Measurements from ENCODE around the gene NEK6. TPM values are rescaled to one million over a fixed set of nuclear protein-coding genes. Genes with fewer than 3 reads are reported as not detected.

The NEK6 gene
- total RNA-seq, 1 donor from 2014 or later, result 7.7 TPM

GRCh38 chr9:124377551-124378406 lies 120.0 kb downstream of the NEK6 start:
- intact Hi-C loops (cut with micrococcal nuclease), result no loop called here

GRCh38 chr9:124381170-124381945 lies 123.6 kb downstream of the NEK6 start:
- DNase-seq (no peak), ATAC-seq (no peak)
- intact Hi-C loops (cut with micrococcal nuclease), result no loop called here

More at GRCh38 chr9:124377551-124378406, 120.0 kb downstream of the NEK6 start:
- ATAC-seq (peak; percentile 67), DNase-seq (no peak)

- intact Hi-C loops (cut with micrococcal nuclease), result no loop called here
- ATAC-seq (no peak), DNase-seq (no peak)
These were observed 126.5 kb downstream of the NEK6 start for GRCh38 chr9:124384210-124384609.

GRCh38 chr9:124384846-124385245 lies 127.1 kb downstream of the NEK6 start:
- peak; percentile 31 for ATAC-seq
- intact Hi-C loops (cut with micrococcal nuclease), result loop anchor here (5.0 kb wide), 1 partner anchor 258 kb away; no protein-coding TSS in a partner anchor
- no peak for DNase-seq

- ATAC-seq (no peak), DNase-seq (no peak)
- intact Hi-C loops (cut with micrococcal nuclease), result loop anchor here (5.0 kb wide), 1 partner anchor 258 kb away; no protein-coding TSS in a partner anchor
These were observed 127.9 kb downstream of the NEK6 start for GRCh38 chr9:124385623-124386022.

GRCh38 chr9:124386201-124386600 lies 128.5 kb downstream of the NEK6 start:
- ATAC-seq (peak; percentile 29), DNase-seq (no peak)
- intact Hi-C loops (cut with micrococcal nuclease), result loop anchor here (5.0 kb wide), 1 partner anchor 259 kb away; no protein-coding TSS in a partner anchor

- ATAC-seq (peak; percentile 50), DNase-seq (peak; percentile 32)
- intact Hi-C loops (cut with micrococcal nuclease), result loop anchor here (5.0 kb wide), 1 partner anchor 261 kb away; no protein-coding TSS in a partner anchor
These were observed 130.7 kb downstream of the NEK6 start for GRCh38 chr9:124388275-124389048.

- DNase-seq (no peak), ATAC-seq (peak; percentile 9)
- intact Hi-C loops (cut with micrococcal nuclease), result loop anchor here (5.0 kb wide), 1 partner anchor 262 kb away; no protein-coding TSS in a partner anchor
These were observed 131.6 kb downstream of the NEK6 start for GRCh38 chr9:124389146-124389939.

- intact Hi-C loops (cut with micrococcal nuclease), result no loop called here
- no peak for DNase-seq
- ATAC-seq, result no peak
These were observed 133.3 kb downstream of the NEK6 start for GRCh38 chr9:124390794-124391658.

GRCh38 chr9:124392254-124392870 lies 134.6 kb downstream of the NEK6 start:
- DNase-seq (peak; percentile 47), ATAC-seq (peak; percentile 53)
- intact Hi-C loops (cut with micrococcal nuclease), result no loop called here

GRCh38 chr9:124392871-124393460 lies 135.2 kb downstream of the NEK6 start:
- ATAC-seq (no peak), DNase-seq (no peak)
- intact Hi-C loops (cut with micrococcal nuclease), result no loop called here

GRCh38 chr9:124394167-124394566 lies 136.4 kb downstream of the NEK6 start:
- no peak for ATAC-seq
- DNase-seq, result no peak
- intact Hi-C loops (cut with micrococcal nuclease), result no loop called here

- no peak for DNase-seq
- ATAC-seq, result no peak
- intact Hi-C loops (cut with micrococcal nuclease), result no loop called here
These were observed 136.8 kb downstream of the NEK6 start for GRCh38 chr9:124394596-124394995.

- DNase-seq (no peak), ATAC-seq (no peak)
- intact Hi-C loops (cut with micrococcal nuclease), result no loop called here
These were observed 138.1 kb downstream of the NEK6 start for GRCh38 chr9:124395826-124396225.

GRCh38 chr9:124398191-124398935 lies 140.6 kb downstream of the NEK6 start:
- no peak for ATAC-seq
- no peak for DNase-seq
- intact Hi-C loops (cut with micrococcal nuclease), result no loop called here
